Chondrocyte (in vitro differentiated cells): ENCODE measurements around the gene YLPM1. TPM values are rescaled to one million over a fixed set of nuclear protein-coding genes. Genes with fewer than 3 reads are reported as not detected.

Experiments
- DNase-seq: peaks from one replicate; pipeline ENCODE4 v3.0.0; 2021; ENCODE audit warnings: mixed read lengths, low spot score
- H3K27ac Mint-ChIP-seq: one replicate; pipeline ENCODE4 v1.8.0; 2021; ENCODE audit warnings: mild to moderate bottlenecking, moderate library complexity, mixed read lengths; ENCODE audit not compliant: unreplicated experiment
- H3K27me3 Mint-ChIP-seq: 2 replicates; pipeline ENCODE4 v1.8.0; 2021; ENCODE audit warnings: low read depth, mixed read lengths
- H3K36me3 Mint-ChIP-seq: 2 replicates; pipeline ENCODE4 v1.8.0; 2021; ENCODE audit warnings: low read depth, mixed read lengths
- H3K4me1 Mint-ChIP-seq: 2 replicates; pipeline ENCODE4 v1.8.0; 2021; ENCODE audit warnings: low read depth, mild to moderate bottlenecking, mixed read lengths
- H3K4me3 Mint-ChIP-seq: one replicate; pipeline ENCODE4 v1.8.0; 2021; ENCODE audit warnings: mild to moderate bottlenecking, moderate library complexity, mixed read lengths; ENCODE audit not compliant: unreplicated experiment
- H3K9me3 Mint-ChIP-seq: 2 replicates; pipeline ENCODE4 v1.8.0; 2021; ENCODE audit warnings: low read depth, mixed read lengths
- total RNA-seq: library from RNA; stranded (reverse); gene quantifications from 3 replicates; pipeline ENCODE4 v1.2.1, GENCODE V29; 2021
- TF ChIP-seq, protein P1 (sequence below): fragments of 200-600 bp; sonication (generic); IDR thresholded peaks from 2 replicates; pipeline ENCODE4 v1.5.0; 2021; ENCODE audit warnings: antibody characterized with exemption, mild to moderate bottlenecking, moderate library complexity

The YLPM1 gene
- total RNA-seq, 1 donor from 2014 or later: 51.3 TPM

- no peak overlapping the region for H3K27ac Mint-ChIP-seq
- H3K4me1 Mint-ChIP-seq: no peaks in the 10 kb centered on the region
- no peak overlapping the region for H3K4me3 Mint-ChIP-seq
- DNase-seq: no peak
- no peaks in the 10 kb centered on the region for H3K27me3 Mint-ChIP-seq
- no peaks in the 10 kb centered on the region for H3K9me3 Mint-ChIP-seq
- H3K36me3 Mint-ChIP-seq: peaks cover 34% of the 10 kb centered on the region
- TF ChIP-seq, protein P1, sequence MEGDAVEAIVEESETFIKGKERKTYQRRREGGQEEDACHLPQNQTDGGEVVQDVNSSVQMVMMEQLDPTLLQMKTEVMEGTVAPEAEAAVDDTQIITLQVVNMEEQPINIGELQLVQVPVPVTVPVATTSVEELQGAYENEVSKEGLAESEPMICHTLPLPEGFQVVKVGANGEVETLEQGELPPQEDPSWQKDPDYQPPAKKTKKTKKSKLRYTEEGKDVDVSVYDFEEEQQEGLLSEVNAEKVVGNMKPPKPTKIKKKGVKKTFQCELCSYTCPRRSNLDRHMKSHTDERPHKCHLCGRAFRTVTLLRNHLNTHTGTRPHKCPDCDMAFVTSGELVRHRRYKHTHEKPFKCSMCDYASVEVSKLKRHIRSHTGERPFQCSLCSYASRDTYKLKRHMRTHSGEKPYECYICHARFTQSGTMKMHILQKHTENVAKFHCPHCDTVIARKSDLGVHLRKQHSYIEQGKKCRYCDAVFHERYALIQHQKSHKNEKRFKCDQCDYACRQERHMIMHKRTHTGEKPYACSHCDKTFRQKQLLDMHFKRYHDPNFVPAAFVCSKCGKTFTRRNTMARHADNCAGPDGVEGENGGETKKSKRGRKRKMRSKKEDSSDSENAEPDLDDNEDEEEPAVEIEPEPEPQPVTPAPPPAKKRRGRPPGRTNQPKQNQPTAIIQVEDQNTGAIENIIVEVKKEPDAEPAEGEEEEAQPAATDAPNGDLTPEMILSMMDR: no peak
These were observed 58.3 kb downstream of the YLPM1 start for GRCh38 chr14:74821267-74821915.

DNA sequence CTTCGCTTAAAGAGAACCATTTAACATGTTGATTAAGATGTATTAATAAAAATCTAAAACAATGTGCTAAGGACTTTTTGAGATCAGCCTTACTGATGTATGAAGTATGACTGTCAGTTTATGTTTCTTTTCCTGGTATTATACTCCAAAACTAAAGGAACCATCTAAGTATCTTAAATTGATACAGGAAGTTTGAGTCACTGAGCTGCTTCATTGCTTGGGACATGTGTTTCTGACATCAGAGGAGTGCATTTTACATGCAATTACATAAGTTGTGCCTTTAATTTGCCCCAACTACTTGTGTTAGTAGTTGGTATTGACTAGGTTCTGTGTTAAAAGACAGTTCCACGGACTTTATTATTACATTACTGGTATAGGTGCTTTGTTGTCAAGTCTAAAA is 61.9 kb downstream of the YLPM1 start:
- no peak for DNase-seq
- H3K27me3 Mint-ChIP-seq: no peaks in the 10 kb centered on the region
- H3K9me3 Mint-ChIP-seq: no peaks in the 10 kb centered on the region
- no peak overlapping the region for H3K27ac Mint-ChIP-seq
- TF ChIP-seq, protein P1: no peak
- H3K36me3 Mint-ChIP-seq: peaks cover 24% of the 10 kb centered on the region
- H3K4me3 Mint-ChIP-seq: no peak overlapping the region
- H3K4me1 Mint-ChIP-seq: no peaks in the 10 kb centered on the region

DNA sequence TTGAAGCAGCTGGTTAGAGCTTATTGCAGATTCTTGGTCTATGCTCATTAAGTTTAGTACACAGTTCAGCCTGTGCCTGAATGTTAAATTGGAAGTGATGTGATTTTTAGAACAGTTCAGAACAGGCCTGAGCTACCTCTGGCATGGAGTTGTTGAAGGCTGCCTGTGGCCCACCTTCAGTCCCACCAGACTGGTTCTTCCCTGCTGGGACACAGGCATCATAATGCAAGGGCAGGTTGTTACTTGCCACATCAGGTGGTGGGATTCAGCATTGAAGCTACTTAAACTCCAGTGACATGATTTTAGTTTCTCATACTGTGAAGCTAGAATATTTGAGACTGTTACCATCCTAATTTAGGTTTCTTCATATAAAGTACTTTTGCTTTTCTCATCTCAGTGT is 63.5 kb downstream of the YLPM1 start:
- peaks cover 19% of the 10 kb centered on the region for H3K36me3 Mint-ChIP-seq
- no peaks in the 10 kb centered on the region for H3K4me1 Mint-ChIP-seq
- no peak overlapping the region for H3K27ac Mint-ChIP-seq
- H3K27me3 Mint-ChIP-seq: no peaks in the 10 kb centered on the region
- no peak overlapping the region for H3K4me3 Mint-ChIP-seq
- H3K9me3 Mint-ChIP-seq: no peaks in the 10 kb centered on the region
- TF ChIP-seq, protein P1: no peak
- no peak for DNase-seq

DNA sequence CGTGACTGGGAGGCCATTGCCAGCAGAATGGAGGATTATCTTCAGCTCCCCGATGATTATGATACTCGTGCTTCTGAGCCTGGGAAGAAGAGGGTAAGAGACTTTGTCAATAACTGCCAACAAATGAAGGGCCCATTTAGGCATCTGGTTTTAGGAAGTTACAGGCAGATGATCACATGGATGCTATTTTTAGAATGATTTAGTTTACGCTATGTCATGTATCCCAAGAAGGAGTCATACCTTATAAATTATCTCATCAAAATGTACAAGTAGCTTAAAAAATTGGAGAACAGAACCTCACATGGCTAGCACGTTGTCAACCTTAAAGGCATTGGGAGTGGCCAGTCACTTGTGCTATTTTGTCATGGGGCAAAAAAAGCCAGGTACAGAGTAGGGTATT is 66.1 kb downstream of the YLPM1 start:
- TF ChIP-seq, protein P1: no peak
- H3K4me3 Mint-ChIP-seq: no peak overlapping the region
- H3K27me3 Mint-ChIP-seq: no peaks in the 10 kb centered on the region
- no peak for DNase-seq
- H3K27ac Mint-ChIP-seq: no peak overlapping the region
- H3K4me1 Mint-ChIP-seq: peaks cover 1% of the 10 kb centered on the region
- peaks cover 18% of the 10 kb centered on the region for H3K36me3 Mint-ChIP-seq
- no peaks in the 10 kb centered on the region for H3K9me3 Mint-ChIP-seq

- peaks cover 24% of the 10 kb centered on the region for H3K4me1 Mint-ChIP-seq
- no peaks in the 10 kb centered on the region for H3K9me3 Mint-ChIP-seq
- H3K27ac Mint-ChIP-seq: no peak overlapping the region
These were observed 69.7 kb downstream of the YLPM1 start for GRCh38 chr14:74832849-74833248.

More at GRCh38 chr14:74832849-74833248, 69.7 kb downstream of the YLPM1 start:
- Mint-ChIP-seq H3K4me3 (no peak overlapping the region), H3K36me3 (peaks cover 16% of the 10 kb centered on the region), H3K27me3 (no peaks in the 10 kb centered on the region)
- TF ChIP-seq, protein P1: no peak
- no peak for DNase-seq
